ENCODE results near the gene PSMD11. TPM values are rescaled to one million over a fixed set of nuclear protein-coding genes. Genes with fewer than 3 reads are reported as not detected.
A peak's percentile ranks its signal among the peaks of the same experiment; 100 is the strongest.

Gene PSMD11
- total RNA-seq, 1 donor from 2014 or later, result 74.2 TPM

DNA sequence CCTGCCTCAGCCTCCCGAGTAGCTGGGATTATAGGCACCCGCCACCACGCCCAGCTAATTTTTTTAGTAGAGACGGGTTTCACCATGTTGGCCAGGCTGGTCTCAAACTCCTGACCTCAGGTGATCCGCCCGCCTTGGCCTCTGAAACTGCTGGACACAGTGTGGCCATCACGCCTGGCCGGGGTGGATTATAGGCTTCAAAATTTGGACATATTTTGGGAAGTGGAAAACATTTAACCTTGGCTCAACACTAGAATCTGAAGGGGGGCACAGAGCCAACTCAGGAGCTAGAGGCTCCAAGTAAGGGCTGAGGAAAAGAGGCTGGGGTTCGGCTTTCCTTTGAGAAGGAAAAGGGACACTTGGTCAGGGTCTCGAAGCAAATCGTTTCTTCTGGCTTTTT lies 40.3 kb downstream of the PSMD11 start:
- H3K4me3 ChIP-seq (ENCODE audit: low read depth, low read length), result no peak overlapping the region
- peaks cover 10% of the 10 kb centered on the region for H3K36me3 ChIP-seq (ENCODE audit: control insufficient read depth, insufficient read depth, low read length)
- DNase-seq (ENCODE audit: low read depth) (no peak), FAIRE-seq (no peak)
- H3K27me3 ChIP-seq (ENCODE audit: control insufficient read depth, insufficient read depth, low read length), result no peaks in the 10 kb centered on the region
- no peak for TF ChIP-seq CTCF (IDR thresholded peaks at IDR 0.05; ENCODE audit: insufficient read depth, low read length, severe bottlenecking)

GRCh38 chr17:32485261-32486110 lies 41.2 kb downstream of the PSMD11 start:
- FAIRE-seq (no peak), DNase-seq (ENCODE audit: low read depth) (no peak)

DNA sequence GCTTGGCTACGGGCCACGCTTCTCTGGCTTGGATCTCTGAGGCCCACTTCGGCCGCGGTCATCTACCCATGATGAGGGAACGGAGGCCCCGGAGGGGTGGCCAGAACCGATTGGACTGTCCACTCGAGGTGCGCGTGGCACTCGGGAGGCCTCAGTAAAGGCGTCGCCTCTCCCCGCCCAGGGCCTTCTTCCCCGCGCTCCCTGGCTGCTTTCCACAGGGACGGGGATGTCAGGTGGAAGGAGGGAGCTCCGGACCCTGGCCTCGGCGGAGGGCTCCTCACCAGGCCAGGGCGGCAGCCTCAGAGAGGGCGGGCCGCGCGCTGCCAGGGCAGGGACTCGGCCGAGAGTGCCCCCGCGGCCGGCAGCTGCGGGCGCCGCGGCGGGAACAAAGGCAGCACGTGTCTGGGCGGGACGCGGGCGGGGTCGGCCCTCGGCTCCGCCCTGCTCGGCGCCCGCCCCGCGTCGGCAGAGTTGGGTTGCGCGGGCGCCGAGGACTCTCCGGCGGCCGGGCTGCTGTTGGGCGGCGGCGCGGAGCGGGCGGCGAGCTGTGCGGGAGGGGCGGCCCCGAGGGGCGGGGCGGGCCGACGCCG lies 41.9 kb downstream of the PSMD11 start:
- FAIRE-seq, result no peak
- no peak for TF ChIP-seq CTCF (IDR thresholded peaks at IDR 0.05; ENCODE audit: insufficient read depth, low read length, severe bottlenecking)
- H3K4me3 ChIP-seq (ENCODE audit: low read depth, low read length), result peak overlapping the region; percentile 44
- no peaks in the 10 kb centered on the region for H3K27me3 ChIP-seq (ENCODE audit: control insufficient read depth, insufficient read depth, low read length)
- DNase-seq (ENCODE audit: low read depth), result peak; percentile 49
- peaks cover 14% of the 10 kb centered on the region for H3K36me3 ChIP-seq (ENCODE audit: control insufficient read depth, insufficient read depth, low read length)

More at GRCh38 chr17:32485261-32486110, 41.2 kb downstream of the PSMD11 start:
- peaks cover 16% of the 10 kb centered on the region for H3K36me3 ChIP-seq (ENCODE audit: control insufficient read depth, insufficient read depth, low read length)
- H3K27me3 ChIP-seq (ENCODE audit: control insufficient read depth, insufficient read depth, low read length), result no peaks in the 10 kb centered on the region
- TF ChIP-seq CTCF (IDR thresholded peaks at IDR 0.05; ENCODE audit: insufficient read depth, low read length, severe bottlenecking), result no peak
- no peak overlapping the region for H3K4me3 ChIP-seq (ENCODE audit: low read depth, low read length)

DNA sequence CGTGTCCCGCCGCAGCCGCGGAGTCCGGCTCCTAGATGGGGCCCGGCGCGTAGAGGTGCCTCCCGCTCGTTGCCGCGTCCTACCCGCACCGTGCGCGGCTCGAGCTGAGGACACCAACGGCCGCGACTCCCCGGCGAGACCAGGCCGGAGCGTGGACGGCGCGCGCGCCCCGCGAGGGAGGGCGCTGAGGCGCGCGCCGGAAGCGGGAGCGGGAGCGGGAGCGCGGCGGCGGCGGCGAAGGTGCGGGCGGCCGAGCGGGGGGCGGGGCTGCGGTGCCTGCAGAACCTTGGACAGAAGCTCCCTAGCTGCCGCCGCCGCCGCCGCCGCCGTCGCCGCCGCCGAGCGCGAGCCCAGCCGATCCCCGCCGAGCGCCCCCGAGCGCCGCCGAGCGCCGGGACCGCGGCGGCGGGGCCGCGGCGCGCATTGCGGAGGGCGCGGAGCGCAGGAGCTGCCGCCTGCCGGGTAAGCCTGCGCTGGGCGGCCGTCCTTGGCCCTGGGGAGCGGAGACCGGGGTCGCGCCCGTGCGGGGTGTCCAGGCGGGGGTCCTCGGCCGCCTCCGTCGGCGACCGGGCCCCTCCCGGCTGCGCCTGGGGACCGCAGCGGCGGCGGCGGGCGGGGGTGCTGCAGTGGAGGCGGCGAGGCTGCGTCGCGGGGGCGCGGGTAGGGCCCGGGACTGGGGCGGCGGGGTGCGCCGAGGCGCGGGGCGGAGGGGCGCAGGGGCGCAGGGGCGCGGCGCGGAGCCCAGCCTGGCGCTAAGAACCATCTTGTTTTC lies 42.6 kb downstream of the PSMD11 start, which contains the start of gene CDK5R1:
Gene CDK5R1 (plus strand): TSS at position 293 of the 772 bp plus-strand sequence. CDS start 628 bp downstream, outside the sequence.
- no peak for DNase-seq (ENCODE audit: low read depth)
- Histone ChIP-seq H3K27me3 (ENCODE audit: control insufficient read depth, insufficient read depth, low read length) (no peaks in the 10 kb centered on the region), H3K4me3 (ENCODE audit: low read depth, low read length) (peak within 1 kb of the TSS; percentile 44), H3K36me3 (ENCODE audit: control insufficient read depth, insufficient read depth, low read length) (peaks cover 12% of the 10 kb centered on the region)
- no peak for TF ChIP-seq CTCF (IDR thresholded peaks at IDR 0.05; ENCODE audit: insufficient read depth, low read length, severe bottlenecking)
- no peak for FAIRE-seq

DNA sequence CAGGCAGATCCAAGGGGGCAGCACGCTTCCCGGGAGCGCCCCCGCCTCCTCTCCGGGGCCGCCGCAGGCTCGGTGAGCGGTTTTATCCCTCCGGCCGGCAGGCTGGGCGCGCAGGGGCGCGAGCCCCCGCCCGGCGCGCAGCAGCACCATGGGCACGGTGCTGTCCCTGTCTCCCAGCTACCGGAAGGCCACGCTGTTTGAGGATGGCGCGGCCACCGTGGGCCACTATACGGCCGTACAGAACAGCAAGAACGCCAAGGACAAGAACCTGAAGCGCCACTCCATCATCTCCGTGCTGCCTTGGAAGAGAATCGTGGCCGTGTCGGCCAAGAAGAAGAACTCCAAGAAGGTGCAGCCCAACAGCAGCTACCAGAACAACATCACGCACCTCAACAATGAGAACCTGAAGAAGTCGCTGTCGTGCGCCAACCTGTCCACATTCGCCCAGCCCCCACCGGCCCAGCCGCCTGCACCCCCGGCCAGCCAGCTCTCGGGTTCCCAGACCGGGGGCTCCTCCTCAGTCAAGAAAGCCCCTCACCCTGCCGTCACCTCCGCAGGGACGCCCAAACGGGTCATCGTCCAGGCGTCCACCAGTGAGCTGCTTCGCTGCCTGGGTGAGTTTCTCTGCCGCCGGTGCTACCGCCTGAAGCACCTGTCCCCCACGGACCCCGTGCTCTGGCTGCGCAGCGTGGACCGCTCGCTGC lies 43.3 kb downstream of the PSMD11 start:
- DNase-seq (ENCODE audit: low read depth), result peak; percentile 8
- Histone ChIP-seq H3K4me3 (ENCODE audit: low read depth, low read length) (peak overlapping the region; percentile 44), H3K27me3 (ENCODE audit: control insufficient read depth, insufficient read depth, low read length) (no peaks in the 10 kb centered on the region), H3K36me3 (ENCODE audit: control insufficient read depth, insufficient read depth, low read length) (peaks cover 12% of the 10 kb centered on the region)
- no peak for FAIRE-seq
- TF ChIP-seq CTCF (IDR thresholded peaks at IDR 0.05; ENCODE audit: insufficient read depth, low read length, severe bottlenecking), result peak; percentile 18
